ENCODE data around the gene VLDLR.

DNA sequence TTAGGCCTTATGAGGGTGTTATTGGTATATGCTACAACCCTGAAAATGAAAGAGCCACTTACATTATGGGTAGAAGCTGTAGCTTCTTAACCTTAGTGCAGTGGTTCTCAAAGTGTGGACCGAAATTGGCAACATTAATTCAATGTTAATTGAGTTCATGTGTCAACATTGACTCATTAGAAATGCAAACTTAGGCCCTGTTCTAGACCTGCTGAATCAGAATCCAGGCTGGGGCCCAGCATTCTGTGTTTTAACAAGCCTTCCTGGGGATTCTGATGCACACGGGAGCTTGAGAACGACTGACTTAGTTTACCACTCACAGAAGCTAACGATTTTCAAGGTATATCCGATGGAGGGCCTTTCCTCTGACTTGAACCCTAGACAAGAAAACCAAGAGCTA is 7.3 kb downstream of the VLDLR start:
- TF ChIP-seq, protein P1, sequence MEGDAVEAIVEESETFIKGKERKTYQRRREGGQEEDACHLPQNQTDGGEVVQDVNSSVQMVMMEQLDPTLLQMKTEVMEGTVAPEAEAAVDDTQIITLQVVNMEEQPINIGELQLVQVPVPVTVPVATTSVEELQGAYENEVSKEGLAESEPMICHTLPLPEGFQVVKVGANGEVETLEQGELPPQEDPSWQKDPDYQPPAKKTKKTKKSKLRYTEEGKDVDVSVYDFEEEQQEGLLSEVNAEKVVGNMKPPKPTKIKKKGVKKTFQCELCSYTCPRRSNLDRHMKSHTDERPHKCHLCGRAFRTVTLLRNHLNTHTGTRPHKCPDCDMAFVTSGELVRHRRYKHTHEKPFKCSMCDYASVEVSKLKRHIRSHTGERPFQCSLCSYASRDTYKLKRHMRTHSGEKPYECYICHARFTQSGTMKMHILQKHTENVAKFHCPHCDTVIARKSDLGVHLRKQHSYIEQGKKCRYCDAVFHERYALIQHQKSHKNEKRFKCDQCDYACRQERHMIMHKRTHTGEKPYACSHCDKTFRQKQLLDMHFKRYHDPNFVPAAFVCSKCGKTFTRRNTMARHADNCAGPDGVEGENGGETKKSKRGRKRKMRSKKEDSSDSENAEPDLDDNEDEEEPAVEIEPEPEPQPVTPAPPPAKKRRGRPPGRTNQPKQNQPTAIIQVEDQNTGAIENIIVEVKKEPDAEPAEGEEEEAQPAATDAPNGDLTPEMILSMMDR (IDR thresholded peaks at IDR 0.05), result no peak
- TF ChIP-seq POLR2A (IDR thresholded peaks at IDR 0.05), result no peak
